IgD-negative memory B cell (primary cell): ENCODE measurements around the gene ZBP1. TPM values are rescaled to one million over a fixed set of nuclear protein-coding genes. Genes with fewer than 3 reads are reported as not detected.

Experiments used
- H3K27ac Mint-ChIP-seq, 3 donors: one replicate each; pipeline ENCODE4 v1.8.0; 2020 to 2022; ENCODE audit warnings: mild to moderate bottlenecking in 3 of 3, mixed read lengths in 3 of 3, moderate library complexity in 1 of 3
- H3K27me3 Mint-ChIP-seq: one replicate; pipeline ENCODE4 v1.8.0; 2021; ENCODE audit warnings: mixed read lengths
- H3K36me3 Mint-ChIP-seq: one replicate; pipeline ENCODE4 v1.8.0; 2020; ENCODE audit warnings: mild to moderate bottlenecking, mixed read lengths
- H3K4me1 Mint-ChIP-seq, 3 donors: one replicate each; pipeline ENCODE4 v1.8.0; 2020 to 2022; ENCODE audit warnings: mixed read lengths in 3 of 3, mild to moderate bottlenecking in 1 of 3
- H3K4me3 Mint-ChIP-seq, 4 donors: one replicate each; pipeline ENCODE4 v1.8.0; 2020 to 2022; ENCODE audit warnings: mild to moderate bottlenecking in 4 of 4, mixed read lengths in 4 of 4, moderate library complexity in 3 of 4
- H3K9me3 Mint-ChIP-seq, 3 donors: one replicate each; pipeline ENCODE4 v1.8.0; 2020 to 2021; ENCODE audit warnings: mixed read lengths in 3 of 3, mild to moderate bottlenecking in 1 of 3
- polyA plus RNA-seq: library from polyadenylated mRNA; unstranded; fragments of 300-500 nt; fragmentation: Illumina TruSeq; gene quantifications from one replicate; pipeline ENCODE4 v1.2.3, GENCODE V29; 2021

Gene ZBP1
- polyA plus RNA-seq, 1 donor from 2014 or later = 29.6 TPM

DNA sequence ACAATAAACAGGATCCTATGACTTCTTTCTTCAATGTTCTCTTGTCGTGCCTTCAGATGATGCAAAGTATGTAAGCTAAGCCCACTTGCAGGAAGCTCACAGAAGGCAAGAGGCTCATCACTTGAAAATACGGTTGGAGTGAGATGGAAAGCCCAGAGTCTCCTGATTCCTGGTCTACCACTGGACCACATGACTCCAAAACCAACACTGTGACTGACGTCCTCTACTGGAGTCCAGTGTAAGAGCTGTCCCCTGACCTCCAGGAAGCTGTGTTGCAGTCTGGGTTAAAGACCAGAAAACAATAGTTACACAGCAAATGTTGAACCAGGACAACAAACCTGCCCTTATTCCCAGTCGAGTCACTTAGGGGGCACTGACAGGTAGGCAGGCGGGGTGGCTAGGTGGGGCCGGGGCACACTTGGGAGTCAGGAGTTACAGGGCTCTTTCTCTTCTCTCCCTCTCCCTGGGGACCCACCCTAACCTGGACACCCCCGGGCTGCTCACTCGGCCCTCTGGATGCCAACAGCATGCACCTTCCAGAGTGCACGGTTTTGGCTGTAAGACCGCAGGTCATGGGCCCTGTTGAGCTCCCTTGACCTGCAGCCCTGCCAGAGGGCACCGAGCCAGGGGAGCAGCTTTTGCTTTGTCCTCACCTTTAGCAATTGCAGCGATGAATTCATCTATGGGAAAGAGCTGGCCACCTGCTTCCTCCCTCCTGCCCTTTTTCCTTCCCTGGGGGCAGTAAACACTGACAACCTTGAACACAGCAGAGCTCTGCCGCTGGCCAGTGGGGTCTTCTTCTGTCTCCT is 51.9 kb downstream of the ZBP1 start:
- H3K27me3 Mint-ChIP-seq = peaks cover 24% of the 10 kb centered on the region
- H3K4me3 Mint-ChIP-seq = no peak overlapping the region
- no peak overlapping the region for H3K27ac Mint-ChIP-seq
- H3K9me3 Mint-ChIP-seq = no peaks in the 10 kb centered on the region
- H3K4me1 Mint-ChIP-seq = no peaks in the 10 kb centered on the region
- no peaks in the 10 kb centered on the region for H3K36me3 Mint-ChIP-seq

DNA sequence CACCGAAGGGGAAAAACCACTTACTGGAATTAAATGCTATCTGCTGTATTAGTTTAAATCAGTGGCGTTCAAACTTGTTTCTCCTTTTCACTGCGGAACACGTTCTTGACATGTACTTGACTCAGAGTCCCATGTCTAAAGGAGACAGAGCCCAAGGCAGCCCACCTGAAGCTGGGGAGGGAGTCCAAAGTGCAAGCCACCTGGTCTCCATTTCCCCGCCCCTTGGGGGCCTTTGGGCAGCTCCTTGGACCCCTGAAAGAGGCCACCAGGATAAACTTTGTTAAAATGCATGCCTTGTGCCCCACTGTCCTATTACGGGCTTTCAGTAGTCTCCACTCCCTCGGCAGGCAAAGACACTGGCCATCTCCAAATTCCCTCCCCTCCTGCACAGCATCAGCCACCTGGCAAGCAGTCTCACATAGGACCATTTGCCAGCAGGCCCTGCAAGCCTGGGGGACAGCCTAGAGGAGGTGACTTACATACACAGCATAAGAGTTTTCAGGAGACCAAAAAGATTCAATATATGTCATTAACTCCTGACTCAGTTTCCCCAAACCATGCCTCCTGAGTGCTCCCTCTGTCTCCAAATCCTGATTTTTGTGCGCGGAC is 52.7 kb downstream of the ZBP1 start:
- Mint-ChIP-seq H3K27me3 (peaks cover 18% of the 10 kb centered on the region), H3K27ac (no peak overlapping the region), H3K4me1 (no peaks in the 10 kb centered on the region), H3K36me3 (no peaks in the 10 kb centered on the region), H3K9me3 (no peaks in the 10 kb centered on the region), H3K4me3 (no peak overlapping the region)

DNA sequence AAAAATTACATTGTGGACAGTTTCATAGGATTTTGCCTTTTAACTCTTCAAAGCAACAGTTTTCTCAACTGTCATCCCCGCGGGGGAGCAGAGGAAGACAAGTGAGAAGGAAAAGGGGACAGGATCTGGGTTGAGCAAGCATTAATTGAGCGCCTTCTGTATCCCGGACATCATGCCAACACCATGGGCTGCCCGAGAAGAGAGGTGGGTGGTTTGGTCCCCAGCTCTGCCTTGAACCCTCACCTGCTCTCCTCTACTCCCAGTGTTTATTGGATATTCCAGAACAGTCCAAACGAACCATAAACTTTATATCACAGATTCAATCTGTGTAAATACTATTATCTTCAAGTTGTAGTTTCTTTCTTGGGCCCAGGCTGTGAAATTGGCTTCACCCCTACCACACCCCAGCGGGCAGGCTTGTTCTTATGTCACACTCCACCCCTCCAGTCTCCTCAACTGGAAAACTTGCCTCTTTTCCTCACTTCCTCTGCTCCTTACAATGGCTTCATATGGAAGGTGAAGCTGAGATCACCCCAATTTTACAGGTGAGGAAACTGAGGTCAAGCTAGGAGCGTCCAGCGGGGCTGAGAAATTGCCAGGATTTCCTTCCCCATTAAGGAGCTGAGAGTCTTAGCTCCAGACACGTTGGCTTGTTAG is 53.3 kb downstream of the ZBP1 start:
- H3K27ac Mint-ChIP-seq = no peak overlapping the region
- H3K4me1 Mint-ChIP-seq = no peaks in the 10 kb centered on the region
- H3K4me3 Mint-ChIP-seq = no peak overlapping the region
- H3K27me3 Mint-ChIP-seq = peaks cover 15% of the 10 kb centered on the region
- no peaks in the 10 kb centered on the region for H3K9me3 Mint-ChIP-seq
- no peaks in the 10 kb centered on the region for H3K36me3 Mint-ChIP-seq

DNA sequence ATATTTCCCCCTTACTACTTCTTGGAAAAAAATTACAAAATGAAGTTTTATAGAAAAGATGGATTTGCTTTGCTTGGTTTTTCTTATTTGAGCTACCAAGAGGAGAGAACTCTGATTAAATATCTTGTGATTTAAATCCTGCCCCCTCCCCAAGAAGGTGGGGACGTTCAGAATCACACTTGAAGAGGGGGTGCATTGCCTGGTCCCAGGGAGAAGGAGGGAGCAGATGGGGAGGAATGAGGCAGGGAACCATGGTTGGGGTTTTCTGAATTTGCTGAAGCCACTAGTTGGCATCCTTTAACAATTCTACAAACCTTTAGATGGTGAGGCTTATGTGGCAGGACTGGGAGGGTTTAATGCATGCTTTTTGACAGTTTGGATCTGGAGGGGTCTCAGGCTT is 53.8 kb downstream of the ZBP1 start:
- H3K27me3 Mint-ChIP-seq = peaks cover 15% of the 10 kb centered on the region

DNA sequence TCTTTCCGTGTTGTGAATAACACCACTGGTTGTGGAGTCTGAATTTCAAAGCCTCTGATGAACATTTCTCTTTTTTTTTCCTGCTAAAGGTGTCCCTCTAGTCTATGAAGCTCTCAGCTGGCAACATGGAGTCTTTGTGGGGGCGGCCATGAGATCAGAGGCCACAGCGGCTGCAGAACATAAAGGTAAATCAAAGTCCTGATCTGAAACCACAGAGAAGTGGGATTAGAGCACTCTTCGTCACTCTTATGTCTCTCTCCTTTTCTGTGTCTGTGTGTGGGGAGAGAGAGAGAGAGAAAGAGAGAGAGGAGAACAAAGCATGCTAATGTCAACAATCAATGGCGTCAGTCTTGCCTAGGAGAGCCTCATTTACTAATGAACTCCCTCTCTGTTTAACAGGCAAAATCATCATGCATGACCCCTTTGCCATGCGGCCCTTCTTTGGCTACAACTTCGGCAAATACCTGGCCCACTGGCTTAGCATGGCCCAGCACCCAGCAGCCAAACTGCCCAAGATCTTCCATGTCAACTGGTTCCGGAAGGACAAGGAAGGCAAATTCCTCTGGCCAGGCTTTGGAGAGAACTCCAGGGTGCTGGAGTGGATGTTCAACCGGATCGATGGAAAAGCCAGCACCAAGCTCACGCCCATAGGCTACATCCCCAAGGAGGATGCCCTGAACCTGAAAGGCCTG is 55.1 kb downstream of the ZBP1 start:
- no peaks in the 10 kb centered on the region for H3K9me3 Mint-ChIP-seq
- no peaks in the 10 kb centered on the region for H3K4me1 Mint-ChIP-seq
- H3K4me3 Mint-ChIP-seq = no peak overlapping the region
- peaks cover 15% of the 10 kb centered on the region for H3K27me3 Mint-ChIP-seq
- no peak overlapping the region for H3K27ac Mint-ChIP-seq
- H3K36me3 Mint-ChIP-seq = no peaks in the 10 kb centered on the region

More for the DNA sequence above, 53.8 kb downstream of the ZBP1 start:
- Mint-ChIP-seq H3K36me3 (no peaks in the 10 kb centered on the region), H3K9me3 (no peaks in the 10 kb centered on the region), H3K4me3 (no peak overlapping the region), H3K4me1 (no peaks in the 10 kb centered on the region), H3K27ac (no peak overlapping the region)

DNA sequence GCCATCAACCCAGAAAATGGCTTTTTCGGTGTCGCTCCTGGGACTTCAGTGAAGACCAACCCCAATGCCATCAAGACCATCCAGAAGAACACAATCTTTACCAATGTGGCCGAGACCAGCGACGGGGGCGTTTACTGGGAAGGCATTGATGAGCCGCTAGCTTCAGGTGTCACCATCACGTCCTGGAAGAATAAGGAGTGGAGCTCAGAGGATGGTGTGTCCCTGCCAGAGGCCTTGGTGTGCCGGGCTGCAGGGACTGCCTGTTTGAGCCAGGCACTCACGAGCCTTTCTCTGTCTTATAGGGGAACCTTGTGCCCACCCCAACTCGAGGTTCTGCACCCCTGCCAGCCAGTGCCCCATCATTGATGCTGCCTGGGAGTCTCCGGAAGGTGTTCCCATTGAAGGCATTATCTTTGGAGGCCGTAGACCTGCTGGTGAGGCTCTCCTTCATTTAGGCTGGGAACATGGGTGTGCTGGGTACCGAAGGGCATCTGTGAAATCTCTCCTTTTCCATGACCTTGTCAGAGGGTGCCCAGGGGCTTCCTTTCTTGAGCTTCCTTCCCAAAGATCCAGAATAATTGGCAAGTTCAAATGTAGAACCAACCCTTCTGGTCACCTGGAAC is 55.9 kb downstream of the ZBP1 start:
- Mint-ChIP-seq H3K4me3 (no peak overlapping the region), H3K9me3 (no peaks in the 10 kb centered on the region), H3K27me3 (peaks cover 13% of the 10 kb centered on the region), H3K4me1 (no peaks in the 10 kb centered on the region), H3K27ac (no peak overlapping the region), H3K36me3 (no peaks in the 10 kb centered on the region)

DNA sequence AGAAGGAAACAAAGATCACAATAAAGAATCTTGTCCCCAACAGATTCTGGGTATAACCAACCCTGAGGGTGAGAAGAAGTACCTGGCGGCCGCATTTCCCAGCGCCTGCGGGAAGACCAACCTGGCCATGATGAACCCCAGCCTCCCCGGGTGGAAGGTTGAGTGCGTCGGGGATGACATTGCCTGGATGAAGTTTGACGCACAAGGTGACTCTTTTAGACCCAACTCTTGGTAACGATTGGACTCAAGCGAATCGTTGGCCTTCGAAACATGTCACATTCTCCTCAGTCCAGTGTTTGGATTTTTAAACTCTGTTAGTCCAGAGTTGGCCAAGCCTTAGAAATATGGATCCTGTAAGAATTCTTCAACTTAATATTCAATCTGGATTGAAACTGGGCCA is 56.7 kb downstream of the ZBP1 start:
- Mint-ChIP-seq H3K9me3 (no peaks in the 10 kb centered on the region), H3K4me1 (no peaks in the 10 kb centered on the region), H3K27ac (no peak overlapping the region), H3K27me3 (peaks cover 11% of the 10 kb centered on the region), H3K36me3 (no peaks in the 10 kb centered on the region), H3K4me3 (no peak overlapping the region)

DNA sequence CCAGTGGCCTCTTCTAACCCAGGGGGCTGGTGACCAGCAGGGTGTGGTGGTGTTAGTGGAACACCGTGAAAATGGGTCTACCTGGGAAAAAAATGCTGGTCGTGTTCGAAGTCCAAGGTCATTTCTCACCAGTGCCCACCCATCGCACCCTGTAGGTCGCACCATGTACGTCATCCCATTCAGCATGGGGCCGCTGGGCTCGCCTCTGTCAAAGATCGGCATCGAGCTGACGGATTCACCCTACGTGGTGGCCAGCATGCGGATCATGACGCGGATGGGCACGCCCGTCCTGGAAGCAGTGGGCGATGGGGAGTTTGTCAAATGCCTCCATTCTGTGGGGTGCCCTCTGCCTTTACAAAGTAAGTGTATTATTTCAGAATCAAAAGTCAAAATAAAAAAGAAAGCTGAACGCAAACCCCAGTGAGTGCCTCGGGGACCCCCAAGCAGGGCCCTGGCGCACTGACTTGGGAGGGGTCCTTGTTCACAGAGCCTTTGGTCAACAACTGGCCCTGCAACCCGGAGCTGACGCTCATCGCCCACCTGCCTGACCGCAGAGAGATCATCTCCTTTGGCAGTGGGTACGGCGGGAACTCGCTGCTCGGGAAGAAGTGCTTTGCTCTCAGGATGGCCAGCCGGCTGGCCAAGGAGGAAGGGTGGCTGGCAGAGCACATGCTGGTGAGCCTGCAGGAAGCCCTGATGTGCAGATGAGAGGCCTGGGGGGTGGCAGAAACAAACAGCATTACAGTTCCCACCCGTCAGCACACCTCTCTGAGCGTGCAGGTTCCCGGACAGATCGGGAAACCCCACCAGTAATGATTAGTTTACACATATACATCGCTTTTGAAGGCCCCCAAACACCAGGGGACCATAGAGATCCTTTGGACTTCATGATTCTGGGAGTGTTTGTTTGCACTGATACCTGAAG is 57.4 kb downstream of the ZBP1 start:
- Mint-ChIP-seq H3K27ac (no peak overlapping the region), H3K4me3 (no peak overlapping the region), H3K27me3 (peaks cover 8% of the 10 kb centered on the region), H3K9me3 (no peaks in the 10 kb centered on the region), H3K36me3 (no peaks in the 10 kb centered on the region), H3K4me1 (no peaks in the 10 kb centered on the region)

DNA sequence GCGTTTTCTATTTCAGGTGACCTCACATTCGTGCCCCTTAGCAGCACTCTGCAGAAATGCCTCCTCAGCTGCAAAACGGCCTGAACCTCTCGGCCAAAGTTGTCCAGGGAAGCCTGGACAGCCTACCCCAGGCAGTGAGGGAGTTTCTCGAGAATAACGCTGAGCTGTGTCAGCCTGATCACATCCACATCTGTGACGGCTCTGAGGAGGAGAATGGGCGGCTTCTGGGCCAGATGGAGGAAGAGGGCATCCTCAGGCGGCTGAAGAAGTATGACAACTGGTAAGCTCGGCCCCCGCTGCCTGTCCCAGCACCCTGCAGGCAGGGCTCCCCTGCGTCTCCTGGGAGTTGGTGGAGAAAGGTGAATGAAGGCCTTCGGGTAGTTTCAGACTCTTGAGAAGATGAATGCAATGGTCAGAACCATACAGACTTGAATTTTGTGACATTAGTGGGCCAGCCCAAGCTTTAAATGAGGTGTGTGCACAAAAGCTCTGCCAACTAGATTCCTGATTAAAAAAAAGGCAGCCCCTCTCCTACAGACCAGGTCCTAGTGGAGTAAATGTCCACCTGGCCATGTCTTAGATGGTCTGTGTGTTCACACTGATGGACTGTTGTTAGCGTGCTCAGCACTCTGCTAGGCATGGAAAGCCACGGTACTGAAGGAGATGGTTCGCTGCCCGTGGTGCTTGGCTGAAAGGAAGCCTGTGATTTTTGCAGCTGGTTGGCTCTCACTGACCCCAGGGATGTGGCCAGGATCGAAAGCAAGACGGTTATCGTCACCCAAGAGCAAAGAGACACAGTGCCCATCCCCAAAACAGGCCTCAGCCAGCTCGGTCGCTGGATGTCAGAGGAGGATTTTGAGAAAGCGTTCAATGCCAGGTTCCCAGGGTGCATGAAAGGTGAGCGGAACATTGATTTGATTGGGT is 58.6 kb downstream of the ZBP1 start:
- H3K36me3 Mint-ChIP-seq = no peaks in the 10 kb centered on the region
- no peaks in the 10 kb centered on the region for H3K9me3 Mint-ChIP-seq
- H3K27ac Mint-ChIP-seq = no peak overlapping the region
- H3K27me3 Mint-ChIP-seq = peaks cover 13% of the 10 kb centered on the region
- no peaks in the 10 kb centered on the region for H3K4me1 Mint-ChIP-seq
- no peak overlapping the region for H3K4me3 Mint-ChIP-seq

DNA sequence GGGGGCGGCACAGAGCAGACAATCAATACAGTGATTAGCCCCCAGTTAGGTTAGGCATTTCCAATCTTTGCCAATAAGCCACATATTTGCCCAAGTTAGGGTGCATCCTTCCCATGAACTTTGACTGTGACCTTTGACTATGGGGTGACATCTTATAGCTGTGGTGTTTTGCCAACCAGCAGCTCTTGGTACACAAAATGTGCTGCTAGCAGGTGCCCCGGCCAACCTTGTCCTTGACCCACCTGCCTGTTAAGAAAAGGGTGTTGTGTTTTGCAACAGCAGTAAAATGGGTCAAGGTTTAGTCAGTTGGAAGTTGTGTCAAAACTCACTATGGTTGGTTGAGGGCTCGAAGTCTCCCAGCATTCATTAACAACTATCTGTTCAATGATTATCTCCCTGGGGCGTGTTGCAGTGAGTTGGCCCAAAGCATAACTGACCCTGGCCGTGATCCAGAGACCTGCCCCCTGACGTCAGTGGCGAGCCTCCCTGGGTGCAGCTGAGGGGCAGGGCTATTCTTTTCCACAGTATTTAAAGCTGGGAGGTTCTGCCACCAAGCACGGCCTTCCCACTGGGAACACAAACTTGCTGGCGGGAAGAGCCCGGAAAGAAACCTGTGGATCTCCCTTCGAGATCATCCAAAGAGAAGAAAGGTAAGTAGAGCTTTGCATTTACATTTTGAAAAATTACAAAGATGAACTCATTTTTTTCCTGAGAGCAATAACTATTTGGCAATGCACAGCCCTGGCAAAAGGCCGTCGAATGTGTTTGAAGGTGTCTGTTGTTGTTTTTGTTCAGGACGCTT is 59.5 kb downstream of the ZBP1 start, which contains the start of gene PCK1:
TSS of gene PCK1 (plus strand) at position 557 of the 802 bp plus-strand sequence. CDS start 302 bp downstream, outside the sequence.
- no peaks in the 10 kb centered on the region for H3K9me3 Mint-ChIP-seq
- no peaks in the 10 kb centered on the region for H3K36me3 Mint-ChIP-seq
- H3K27ac Mint-ChIP-seq = no peak within 1 kb of the TSS
- H3K4me3 Mint-ChIP-seq = no peak within 1 kb of the TSS
- H3K27me3 Mint-ChIP-seq = peaks cover 17% of the 10 kb centered on the region
- no peaks in the 10 kb centered on the region for H3K4me1 Mint-ChIP-seq

DNA sequence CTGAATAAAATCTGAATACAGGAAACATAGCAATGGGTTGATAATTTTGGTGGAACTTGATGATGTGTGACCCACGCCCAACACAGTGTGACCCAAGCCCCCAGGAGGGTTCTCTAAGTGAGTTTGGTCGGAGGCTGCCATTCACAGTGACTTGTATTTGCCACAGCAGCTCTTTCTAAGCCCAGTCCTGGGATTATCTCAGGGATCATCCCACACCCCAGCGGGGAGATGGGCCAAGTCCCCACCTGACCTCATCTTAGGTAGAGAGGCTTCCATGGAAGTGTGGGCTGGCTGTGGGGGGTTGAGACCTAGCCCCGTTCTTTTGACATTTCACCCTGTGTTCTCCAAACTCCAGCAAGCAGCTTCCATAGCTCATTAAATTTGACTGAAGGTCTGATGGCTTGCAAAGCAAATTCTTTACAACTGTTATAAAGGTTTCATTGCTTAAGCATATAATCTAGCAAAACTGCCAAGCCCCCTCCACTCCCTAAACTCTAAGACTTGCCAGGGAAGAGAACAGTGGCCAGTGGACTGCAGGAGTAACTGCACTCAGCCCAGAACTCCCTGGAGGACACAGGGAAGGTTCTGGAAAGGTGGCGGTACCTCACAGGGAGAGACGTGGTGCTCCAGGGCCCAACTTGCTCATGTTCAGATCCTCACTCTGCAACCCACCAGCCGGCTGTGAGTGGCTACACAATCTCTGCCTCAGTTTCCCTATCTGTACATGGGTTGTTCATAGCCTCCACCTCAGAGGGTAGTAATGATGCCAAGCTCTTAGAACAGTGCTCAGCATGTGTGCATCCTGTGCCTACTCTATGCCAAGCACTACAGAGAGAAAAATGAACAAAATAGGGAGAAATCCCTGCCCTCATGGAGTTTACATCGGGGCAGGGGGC is 60.3 kb downstream of the ZBP1 start:
- H3K9me3 Mint-ChIP-seq = no peaks in the 10 kb centered on the region
- H3K27ac Mint-ChIP-seq = no peak overlapping the region
- H3K4me3 Mint-ChIP-seq = no peak overlapping the region
- no peaks in the 10 kb centered on the region for H3K4me1 Mint-ChIP-seq
- peaks cover 12% of the 10 kb centered on the region for H3K27me3 Mint-ChIP-seq
- no peaks in the 10 kb centered on the region for H3K36me3 Mint-ChIP-seq

DNA sequence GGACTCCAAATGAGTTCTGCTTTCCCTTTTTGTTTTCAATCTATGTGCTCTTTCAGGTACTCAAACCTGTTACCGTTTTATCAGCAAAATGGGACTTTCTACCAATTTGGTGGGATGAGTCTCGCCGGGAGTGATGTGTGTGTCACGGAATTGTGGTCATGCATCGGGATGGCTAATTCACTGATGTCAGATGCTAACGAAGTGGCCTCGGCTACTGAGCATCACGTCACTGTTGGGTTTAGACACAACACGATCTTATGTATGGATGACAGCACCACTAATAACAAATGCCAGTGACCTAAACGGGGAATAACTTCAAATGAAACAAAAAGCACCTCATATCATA is 61.0 kb downstream of the ZBP1 start:
- Mint-ChIP-seq H3K27me3 (peaks cover 13% of the 10 kb centered on the region), H3K36me3 (no peaks in the 10 kb centered on the region), H3K4me3 (no peak overlapping the region), H3K9me3 (no peaks in the 10 kb centered on the region), H3K4me1 (no peaks in the 10 kb centered on the region), H3K27ac (no peak overlapping the region)
